Tibial nerve (tissue), 3 donors: ENCODE measurements around the gene ZDHHC1.

Source experiments
- CTCF ChIP-seq, 5 experiments: fragments of 200-600 bp in 3 of 5; fragments of 450-650 bp in 2 of 5; sonication (generic) in 3 of 5; IDR thresholded peaks; one replicate each; pipeline ENCODE4 v1.5.1; 2016 to 2019; ENCODE audit warnings: antibody characterized with exemption in 5 of 5, mild to moderate bottlenecking in 3 of 5, moderate library complexity in 2 of 5
- POLR2A ChIP-seq, 2 donors: fragments of 450-650 bp; IDR thresholded peaks; one replicate each; pipeline ENCODE4 v1.6.1; 2017; ENCODE audit warnings: antibody characterized with exemption in 2 of 2, mild to moderate bottlenecking in 2 of 2, moderate library complexity in 2 of 2

- no peak for TF ChIP-seq CTCF (IDR thresholded peaks at IDR 0.05)
- no peak for TF ChIP-seq POLR2A (IDR thresholded peaks at IDR 0.05)
These were observed 8.0 kb upstream of the ZDHHC1 start for GRCh38 chr16:67424261-67424615.
